ENCODE data around the gene EHHADH. TPM values are rescaled to one million over a fixed set of nuclear protein-coding genes. Genes with fewer than 3 reads are reported as not detected.
A peak's percentile ranks its signal among the peaks of the same experiment; 100 is the strongest.

The EHHADH gene
- total RNA-seq, 1 donor from 2014 or later = 3.6 TPM

- Histone ChIP-seq H3K4me3 (peak overlapping the region; percentile 58), H3K9ac (no peak overlapping the region), H3K79me2 (ENCODE audit: low read depth) (no peaks in the 10 kb centered on the region), H4K20me1 (ENCODE audit: low read depth) (no peaks in the 10 kb centered on the region), H3K9me3 (ENCODE audit: low read depth) (no peaks in the 10 kb centered on the region), H3K36me3 (no peaks in the 10 kb centered on the region), H3K27me3 (peaks cover 48% of the 10 kb centered on the region), H3K4me2 (peak overlapping the region; percentile 86), H3K27ac (no peak overlapping the region), H2AFZ (replicated peaks) (peak overlapping the region; percentile 92), H3K4me1 (peaks cover 24% of the 10 kb centered on the region), H3F3A (ENCODE audit: low read depth) (peaks cover 37% of the 10 kb centered on the region)
- H3K36me3 Mint-ChIP-seq = no peaks in the 10 kb centered on the region
- peaks cover 6% of the 10 kb centered on the region for H3K27me3 Mint-ChIP-seq (ENCODE audit: insufficient read depth, low read depth)
- no peaks in the 10 kb centered on the region for H3K9me3 Mint-ChIP-seq
- peaks cover 3% of the 10 kb centered on the region for H3K4me1 Mint-ChIP-seq
- peak; percentile 61 for DNase-seq (ENCODE audit: low spot score)
- TF ChIP-seq EZH2 (IDR thresholded peaks at IDR 0.05) (no peak), EZH2phosphoT487 (IDR thresholded peaks at IDR 0.05) (no peak), CTCF (IDR thresholded peaks at IDR 0.05) (no peak)
- peak overlapping the region; percentile 86 for H3K4me3 Mint-ChIP-seq
- H3K27ac Mint-ChIP-seq = peak overlapping the region; percentile 68
Measured at GRCh38 chr3:185153171-185153771, 100.6 kb downstream of the EHHADH start.

GRCh38 chr3:185152410-185153170 is 101.3 kb downstream of the EHHADH start, which contains the start of gene C3orf70:
Gene C3orf70 (minus strand): TSS chr3:185153060. CDS start chr3:185152823, 237 bp downstream.
- Mint-ChIP-seq H3K9me3 (no peaks in the 10 kb centered on the region), H3K27me3 (ENCODE audit: insufficient read depth, low read depth) (peaks cover 6% of the 10 kb centered on the region), H3K27ac (peak within 1 kb of the TSS; percentile 68), H3K4me3 (peak within 1 kb of the TSS; percentile 91), H3K36me3 (no peaks in the 10 kb centered on the region), H3K4me1 (peaks cover 3% of the 10 kb centered on the region)
- peak; percentile 79 for DNase-seq (ENCODE audit: low spot score)
- H3K79me2 ChIP-seq (ENCODE audit: low read depth) = no peaks in the 10 kb centered on the region
- H3K9me3 ChIP-seq (ENCODE audit: low read depth) = no peaks in the 10 kb centered on the region
- TF ChIP-seq EZH2phosphoT487 (IDR thresholded peaks at IDR 0.05) (peak; percentile 74), CTCF (IDR thresholded peaks at IDR 0.05) (no peak), EZH2 (IDR thresholded peaks at IDR 0.05) (peak; percentile 86)
- no peak within 1 kb of the TSS for H3K27ac ChIP-seq
- no peaks in the 10 kb centered on the region for H4K20me1 ChIP-seq (ENCODE audit: low read depth)
- peaks cover 24% of the 10 kb centered on the region for H3K4me1 ChIP-seq
- peak within 1 kb of the TSS; percentile 86 for H3K4me2 ChIP-seq
- H3K27me3 ChIP-seq = peaks cover 50% of the 10 kb centered on the region
- H2AFZ ChIP-seq (replicated peaks) = peak within 1 kb of the TSS; percentile 92
- peak within 1 kb of the TSS; percentile 58 for H3K4me3 ChIP-seq
- H3K9ac ChIP-seq = no peak within 1 kb of the TSS
- peaks cover 37% of the 10 kb centered on the region for H3F3A ChIP-seq (ENCODE audit: low read depth)
- H3K36me3 ChIP-seq = no peaks in the 10 kb centered on the region

- peak overlapping the region; percentile 58 for H3K4me3 ChIP-seq
- H3F3A ChIP-seq (ENCODE audit: low read depth) = peaks cover 37% of the 10 kb centered on the region
- Mint-ChIP-seq H3K27me3 (ENCODE audit: insufficient read depth, low read depth) (peaks cover 6% of the 10 kb centered on the region), H3K36me3 (no peaks in the 10 kb centered on the region), H3K4me3 (peak overlapping the region; percentile 91), H3K4me1 (peaks cover 3% of the 10 kb centered on the region), H3K27ac (no peak overlapping the region), H3K9me3 (no peaks in the 10 kb centered on the region)
- H3K27me3 ChIP-seq = peaks cover 55% of the 10 kb centered on the region
- H4K20me1 ChIP-seq (ENCODE audit: low read depth) = no peaks in the 10 kb centered on the region
- TF ChIP-seq EZH2phosphoT487 (IDR thresholded peaks at IDR 0.05) = no peak
- no peak for TF ChIP-seq EZH2 (IDR thresholded peaks at IDR 0.05)
- no peak for TF ChIP-seq CTCF (IDR thresholded peaks at IDR 0.05)
- H3K9ac ChIP-seq = no peak overlapping the region
- no peak overlapping the region for H3K27ac ChIP-seq
- peak overlapping the region; percentile 89 for H2AFZ ChIP-seq (replicated peaks)
- DNase-seq (ENCODE audit: low spot score) = no peak
- peak overlapping the region; percentile 86 for H3K4me2 ChIP-seq
- H3K9me3 ChIP-seq (ENCODE audit: low read depth) = no peaks in the 10 kb centered on the region
- no peaks in the 10 kb centered on the region for H3K36me3 ChIP-seq
- no peaks in the 10 kb centered on the region for H3K79me2 ChIP-seq (ENCODE audit: low read depth)
- H3K4me1 ChIP-seq = peaks cover 24% of the 10 kb centered on the region
Measured at GRCh38 chr3:185151964-185152409, 101.9 kb downstream of the EHHADH start.
